ENCODE data around the gene KPNA6. TPM values are rescaled to one million over a fixed set of nuclear protein-coding genes. Genes with fewer than 3 reads are reported as not detected.

Gene KPNA6
- total and polyA plus RNA-seq, 9 of the 15 experiments (the other 6 are each of a cell fraction or from before 2014, with no cell fraction given) = 20.1 to 54.6 (median 32.2) TPM

- 76% methylated on average over 3 of the region's 3 CpGs for WGBS (ENCODE audit: insufficient coverage, low coverage, missing lambda C conversion rate)
- H3K4me2 ChIP-seq (ENCODE audit: insufficient read depth, low read length) = no peak overlapping the region
- peaks cover 3% of the 10 kb centered on the region for H3K9me1 ChIP-seq (ENCODE audit: control insufficient read depth, insufficient read depth, low read length)
- intact Hi-C loops (cut with micrococcal nuclease) (no loop called here), in situ Hi-C loops (cut with MboI) (no loop called here)
- ChIA-PET CTCF (ENCODE audit: low intra/inter-chr PET ratio) (no interaction called here), POLR2A (interaction anchor here (0.7 to 10.8 kb wide), 12 partner anchors 10 to 133 kb away, joined by 3 to 201 read pairs (median 4); partner anchors contain the start of genes DCDC2B, IQCC, KPNA6 and TXLNA)
- no peak overlapping the region for H2AFZ ChIP-seq (ENCODE audit: low read depth, low read length)
- peaks cover 51% of the 10 kb centered on the region for H3K36me3 ChIP-seq (ENCODE audit: control insufficient read depth, insufficient read depth, low read length)
- H3K27me3 ChIP-seq (ENCODE audit: control insufficient read depth in 2 of 2, insufficient read depth in 2 of 2, low read length in 2 of 2) = no peaks in the 10 kb centered on the region
- H3K27ac ChIP-seq (ENCODE audit: extremely low read depth, low read depth, low read length) = no peak overlapping the region; the same call in 2 of the 3 replicates
- H3K79me2 ChIP-seq (ENCODE audit: control insufficient read depth, insufficient read depth, low read length) = peaks cover 13% of the 10 kb centered on the region; the same call in 2 of the 3 replicates
- DNase-seq (ENCODE audit: extremely low read depth in 1 of 4, low spot score in 3 of 4) (no peak), FAIRE-seq (no peak), ATAC-seq (no peak)
- no peak overlapping the region for H3K4me3 ChIP-seq
- peak overlapping the region in 1 of 2 experiments; percentile 1; a peak in 1 of 4 replicates for H3K9ac ChIP-seq (ENCODE audit: insufficient read depth in 1 of 2, low read depth in 2 of 2, low read length in 2 of 2)
- H3K4me1 ChIP-seq (replicated peaks in 1 of 2; ENCODE audit: control insufficient read depth in 2 of 2, insufficient read depth in 2 of 2, low read length in 2 of 2) = peaks cover 16 to 39% of the 10 kb centered on the region in 2 experiments
- no peaks in the 10 kb centered on the region for H3K9me3 ChIP-seq (replicated peaks; ENCODE audit: control insufficient read depth, insufficient read depth, low read depth, low read length)
- H4K20me1 ChIP-seq (replicated peaks; ENCODE audit: control insufficient read depth, insufficient read depth, low read length) = no peaks in the 10 kb centered on the region; the same call in none of the 2 replicates
- no TSS peak for BruUV-seq (replicated peaks)
- TF ChIP-seq MAX (CRISPR knock-in tag; IDR thresholded peaks at IDR 0.05) (peak; percentile 22; the same call in 1 of the 2 replicates), GATAD2A (IDR thresholded peaks at IDR 0.05) (no peak), GABPB1 (CRISPR knock-in tag; IDR thresholded peaks at IDR 0.05) (0 out of 2 replicates have a peak, but pooled peaks have one; percentile 22), GTF2B (IDR thresholded peaks at IDR 0.05; ENCODE audit: extremely low read depth, insufficient read length) (no peak), SUPT5H (IDR thresholded peaks at IDR 0.05) (peak; percentile 67), KAT7 (CRISPR knock-in tag; IDR thresholded peaks at IDR 0.05; ENCODE audit: borderline replicate concordance) (0 out of 2 replicates have a peak, but pooled peaks have one; percentile 37), MYC (IDR thresholded peaks at IDR 0.05; ENCODE audit: low read depth, low read length) (no peak), MYC (CRISPR knock-in tag; IDR thresholded peaks at IDR 0.05; ENCODE audit: borderline replicate concordance, low read depth) (0 out of 2 replicates have a peak, but pooled peaks have one; percentile 21), POLR2H (tag; IDR thresholded peaks at IDR 0.05; ENCODE audit: low read depth) (0 out of 2 replicates have a peak, but pooled peaks have one; percentile 11), TAF9B (IDR thresholded peaks at IDR 0.05; ENCODE audit: partially characterized antibody) (no peak), THRA (IDR thresholded peaks at IDR 0.05) (no peak), POLR2AphosphoS2 (IDR thresholded peaks at IDR 0.05; ENCODE audit: low read length) (peak; percentile 87; the same call in 1 of the 2 replicates), POLR2B (IDR thresholded peaks at IDR 0.05; ENCODE audit: low read depth, partially characterized antibody) (peak; percentile 37), ZFX (CRISPR knock-in tag; IDR thresholded peaks at IDR 0.05) (no peak), FUS (optimal IDR thresholded peaks at IDR 0.05; ENCODE audit: low read depth, low read length) (no peak), CREBBP (IDR thresholded peaks at IDR 0.05; ENCODE audit: low read depth, low read length) (no peak), KLF6 (CRISPR knock-in tag; IDR thresholded peaks at IDR 0.05; ENCODE audit: borderline replicate concordance) (no peak), ZC3H11A (IDR thresholded peaks at IDR 0.05; ENCODE audit: low read depth, low read length) (no peak), ZBTB26 (CRISPR knock-in tag; IDR thresholded peaks at IDR 0.05) (0 out of 2 replicates have a peak, but pooled peaks have one; percentile 54), POLR2A (conservative IDR thresholded peaks at IDR 0.05) (peak; percentile 71)
Observed at GRCh38 chr1:32198237-32199042, 90.6 kb downstream of the KPNA6 start.
